Panc1 (cell line): Measurements from ENCODE around the gene OR1J4. TPM values are rescaled to one million over a fixed set of nuclear protein-coding genes. Genes with fewer than 3 reads are reported as not detected.

ENCODE experiments used
- ATAC-seq: fragments of 200-7000 bp; cut with Tn5 transposase; 2 replicates; pipeline ENCODE4 v1.9.1; 2020; ENCODE audit warnings: mild to moderate bottlenecking, moderate library complexity
- BruUV-seq: library from RNA; stranded (reverse); fragments of 400-500 nt; replicated peaks from 2 replicates; lab custom pipeline; 2021; lab: Mats Ljungman, UMichigan
- CTCF ChIA-PET: fragments of 300-600 bp; sonication (Branson Sonifier 250); formaldehyde crosslinking; loops from one replicate; lab custom pipeline; 2022; ENCODE audit warnings: antibody characterized with exemption; lab: Charles Lee
- POLR2A ChIA-PET: fragments of 300-600 bp; sonication (Branson Sonifier 250); formaldehyde crosslinking; loops from one replicate; lab custom pipeline; 2022; ENCODE audit warnings: antibody characterized with exemption; lab: Charles Lee
- DNase-seq: peaks from one replicate; pipeline ENCODE4 v3.0.0-alpha.2; 2010; ENCODE audit warnings: low read depth, low spot score
- H3K27ac ChIP-seq: 2 replicates; pipeline ENCODE4 v1.5.1; 2011; ENCODE audit warnings: mild to moderate bottlenecking, low read length, inconsistent platforms
- H3K27me3 ChIP-seq: fragments of 200-500 bp; sonication (Bioruptor generic); 2 replicates; pipeline ENCODE4 v1.6.0; 2014; ENCODE audit warnings: low read length, inconsistent platforms; ENCODE audit not compliant: control insufficient read depth, insufficient read depth
- H3K36me3 ChIP-seq: fragments of 200-500 bp; sonication (Bioruptor generic); 2 replicates; pipeline ENCODE4 v1.5.1; 2014; ENCODE audit warnings: inconsistent platforms, mild to moderate bottlenecking, low read length, moderate library complexity; ENCODE audit not compliant: control insufficient read depth, insufficient read depth
- H3K4me1 ChIP-seq: 2 replicates; pipeline ENCODE4 v1.5.1; 2011; ENCODE audit warnings: inconsistent platforms, mild to moderate bottlenecking, low read length, moderate library complexity; ENCODE audit not compliant: control insufficient read depth, insufficient read depth
- H3K4me3 ChIP-seq, 2 experiments: 2 replicates each; pipeline ENCODE4 v1.5.1; 2011 to 2012; ENCODE audit warnings: low read depth in 2 of 2, low read length in 2 of 2, mild to moderate bottlenecking in 2 of 2, inconsistent platforms in 1 of 2, moderate library complexity in 1 of 2
- H3K9me3 ChIP-seq: fragments of 200-500 bp; sonication (Bioruptor generic); 2 replicates; pipeline ENCODE4 v1.5.1; 2014; ENCODE audit warnings: low read depth, mild to moderate bottlenecking, inconsistent platforms, low read length, moderate library complexity; ENCODE audit not compliant: control insufficient read depth, insufficient read depth
- POLR2AphosphoS5 ChIP-seq: IDR thresholded peaks from 2 replicates; pipeline ENCODE4 v1.6.1; 2012; ENCODE audit warnings: mild to moderate bottlenecking, low read depth, low read length, moderate library complexity
- SIN3A ChIP-seq: IDR thresholded peaks from 2 replicates; pipeline ENCODE4 v1.6.1; 2012; ENCODE audit warnings: low read depth, mild to moderate bottlenecking, low read length, moderate library complexity, borderline replicate concordance; ENCODE audit not compliant: insufficient read depth
- TCF7L2 ChIP-seq: IDR thresholded peaks from 2 replicates; pipeline ENCODE4 v1.6.1; 2011; ENCODE audit warnings: mild to moderate bottlenecking, low read depth, low read length, inconsistent platforms
- in situ Hi-C: cut with HindIII; loops from 2 replicates; pipeline ENCODE4 v1.10.0; 2016; ENCODE audit warnings: low sequenced_read_pairs, low pct_unique_long_range_greater_than_20kb
- intact Hi-C: fragments of 100-400 bp; cut with micrococcal nuclease; formaldehyde crosslinking; loops from one replicate; pipeline ENCODE4 v1.10.0; 2022; ENCODE audit not compliant: unreplicated experiment
- total RNA-seq: library from RNA; stranded (reverse); gene quantifications from one replicate; pipeline ENCODE4 v1.2.1, GENCODE V29; 2021; ENCODE audit not compliant: unreplicated experiment
- TF ChIP-seq, protein P1 (sequence below), 2 experiments: IDR thresholded peaks; 2 replicates each; pipeline ENCODE4 v1.6.1; 2011 to 2012; ENCODE audit warnings: low read depth in 2 of 2, control low read depth in 1 of 2, low read length in 1 of 2, mild to moderate bottlenecking in 1 of 2, moderate library complexity in 1 of 2; ENCODE audit not compliant: insufficient read depth in 1 of 2
- TF ChIP-seq, protein P2 (sequence below): fragments of 450-650 bp; IDR thresholded peaks from 2 replicates; pipeline ENCODE4 v1.5.1; 2017; ENCODE audit warnings: mild to moderate bottlenecking

The OR1J4 gene
- total RNA-seq, 1 experiment from 2014 or later = not detected

DNA sequence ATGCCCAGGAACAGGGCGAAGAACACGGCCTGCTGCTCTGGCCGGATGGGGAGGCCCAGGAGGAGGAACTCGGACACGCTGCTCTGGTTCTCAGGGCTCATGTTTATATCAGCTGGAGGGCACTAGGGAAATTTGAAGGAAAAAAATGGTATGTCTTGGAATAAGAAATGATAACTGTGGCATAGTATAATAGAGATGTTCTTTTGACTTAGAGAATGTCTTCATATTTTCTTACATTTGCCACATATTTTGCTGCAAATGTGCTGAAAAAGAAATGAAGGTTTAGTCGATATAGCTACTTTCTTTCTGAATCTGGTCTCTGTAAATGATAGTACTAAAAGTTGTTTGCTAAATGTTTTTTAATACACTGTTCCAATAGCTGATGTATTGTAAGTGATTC lies 41.1 kb upstream of the OR1J4 start, which contains the start of gene OR1J1:
OR1J1 (minus strand) TSS at position 101 of the 400 bp plus-strand sequence; CDS start at position 101, 0 bp downstream.
- ChIA-PET POLR2A (no interaction called here), CTCF (no interaction called here)
- no peak for DNase-seq
- no TSS peak for BruUV-seq
- no peak for ATAC-seq
- in situ Hi-C loops (no loop called here), intact Hi-C loops (no loop called here)
- Histone ChIP-seq H3K27me3 (peaks cover 5% of the 10 kb centered on the region), H3K36me3 (no peaks in the 10 kb centered on the region), H3K4me3 (no peak within 1 kb of the TSS), H3K9me3 (no peaks in the 10 kb centered on the region), H3K4me1 (no peaks in the 10 kb centered on the region), H3K27ac (no peak within 1 kb of the TSS)
- no peak for TF ChIP-seq TCF7L2
- TF ChIP-seq, protein P1, sequence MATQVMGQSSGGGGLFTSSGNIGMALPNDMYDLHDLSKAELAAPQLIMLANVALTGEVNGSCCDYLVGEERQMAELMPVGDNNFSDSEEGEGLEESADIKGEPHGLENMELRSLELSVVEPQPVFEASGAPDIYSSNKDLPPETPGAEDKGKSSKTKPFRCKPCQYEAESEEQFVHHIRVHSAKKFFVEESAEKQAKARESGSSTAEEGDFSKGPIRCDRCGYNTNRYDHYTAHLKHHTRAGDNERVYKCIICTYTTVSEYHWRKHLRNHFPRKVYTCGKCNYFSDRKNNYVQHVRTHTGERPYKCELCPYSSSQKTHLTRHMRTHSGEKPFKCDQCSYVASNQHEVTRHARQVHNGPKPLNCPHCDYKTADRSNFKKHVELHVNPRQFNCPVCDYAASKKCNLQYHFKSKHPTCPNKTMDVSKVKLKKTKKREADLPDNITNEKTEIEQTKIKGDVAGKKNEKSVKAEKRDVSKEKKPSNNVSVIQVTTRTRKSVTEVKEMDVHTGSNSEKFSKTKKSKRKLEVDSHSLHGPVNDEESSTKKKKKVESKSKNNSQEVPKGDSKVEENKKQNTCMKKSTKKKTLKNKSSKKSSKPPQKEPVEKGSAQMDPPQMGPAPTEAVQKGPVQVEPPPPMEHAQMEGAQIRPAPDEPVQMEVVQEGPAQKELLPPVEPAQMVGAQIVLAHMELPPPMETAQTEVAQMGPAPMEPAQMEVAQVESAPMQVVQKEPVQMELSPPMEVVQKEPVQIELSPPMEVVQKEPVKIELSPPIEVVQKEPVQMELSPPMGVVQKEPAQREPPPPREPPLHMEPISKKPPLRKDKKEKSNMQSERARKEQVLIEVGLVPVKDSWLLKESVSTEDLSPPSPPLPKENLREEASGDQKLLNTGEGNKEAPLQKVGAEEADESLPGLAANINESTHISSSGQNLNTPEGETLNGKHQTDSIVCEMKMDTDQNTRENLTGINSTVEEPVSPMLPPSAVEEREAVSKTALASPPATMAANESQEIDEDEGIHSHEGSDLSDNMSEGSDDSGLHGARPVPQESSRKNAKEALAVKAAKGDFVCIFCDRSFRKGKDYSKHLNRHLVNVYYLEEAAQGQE (IDR thresholded peaks at IDR 0.05; ENCODE audit: insufficient read depth in 1 of 2, low read depth in 2 of 2, low read length in 1 of 2) = no peak
- TF ChIP-seq POLR2AphosphoS5 = no peak
- no peak for TF ChIP-seq SIN3A
- TF ChIP-seq, protein P2, sequence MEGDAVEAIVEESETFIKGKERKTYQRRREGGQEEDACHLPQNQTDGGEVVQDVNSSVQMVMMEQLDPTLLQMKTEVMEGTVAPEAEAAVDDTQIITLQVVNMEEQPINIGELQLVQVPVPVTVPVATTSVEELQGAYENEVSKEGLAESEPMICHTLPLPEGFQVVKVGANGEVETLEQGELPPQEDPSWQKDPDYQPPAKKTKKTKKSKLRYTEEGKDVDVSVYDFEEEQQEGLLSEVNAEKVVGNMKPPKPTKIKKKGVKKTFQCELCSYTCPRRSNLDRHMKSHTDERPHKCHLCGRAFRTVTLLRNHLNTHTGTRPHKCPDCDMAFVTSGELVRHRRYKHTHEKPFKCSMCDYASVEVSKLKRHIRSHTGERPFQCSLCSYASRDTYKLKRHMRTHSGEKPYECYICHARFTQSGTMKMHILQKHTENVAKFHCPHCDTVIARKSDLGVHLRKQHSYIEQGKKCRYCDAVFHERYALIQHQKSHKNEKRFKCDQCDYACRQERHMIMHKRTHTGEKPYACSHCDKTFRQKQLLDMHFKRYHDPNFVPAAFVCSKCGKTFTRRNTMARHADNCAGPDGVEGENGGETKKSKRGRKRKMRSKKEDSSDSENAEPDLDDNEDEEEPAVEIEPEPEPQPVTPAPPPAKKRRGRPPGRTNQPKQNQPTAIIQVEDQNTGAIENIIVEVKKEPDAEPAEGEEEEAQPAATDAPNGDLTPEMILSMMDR = no peak

DNA sequence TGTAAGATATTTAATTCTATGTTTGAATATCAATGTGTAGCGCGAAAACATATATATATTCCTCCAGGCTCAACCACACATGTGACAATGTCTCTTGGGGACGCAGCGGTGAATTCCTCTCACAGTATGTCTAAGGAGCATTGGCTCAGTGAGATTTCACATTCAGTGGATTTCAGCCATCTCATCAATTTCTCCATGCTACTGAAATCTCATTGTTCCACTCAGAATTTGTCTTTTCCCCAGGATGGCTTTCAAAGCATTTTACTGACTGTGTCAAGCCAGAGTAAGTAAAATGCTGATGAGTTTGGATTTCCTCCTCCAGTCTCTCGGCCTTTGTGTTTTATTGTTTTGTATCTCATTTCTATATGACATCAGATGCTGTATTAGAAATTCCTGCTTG lies 39.9 kb upstream of the OR1J4 start:
- no TSS peak for BruUV-seq
- ChIA-PET CTCF (no interaction called here), POLR2A (no interaction called here)
- ATAC-seq (no peak), DNase-seq (no peak)
- Histone ChIP-seq H3K9me3 (no peaks in the 10 kb centered on the region), H3K4me1 (no peaks in the 10 kb centered on the region), H3K4me3 (no peak overlapping the region), H3K27ac (no peak overlapping the region), H3K27me3 (peaks cover 2% of the 10 kb centered on the region), H3K36me3 (no peaks in the 10 kb centered on the region)
- in situ Hi-C loops = no loop called here
- intact Hi-C loops = no loop called here
- TF ChIP-seq, protein P1 (IDR thresholded peaks at IDR 0.05; ENCODE audit: insufficient read depth in 1 of 2, low read depth in 2 of 2, low read length in 1 of 2) = no peak
- TF ChIP-seq, protein P2 = no peak
- no peak for TF ChIP-seq SIN3A
- no peak for TF ChIP-seq TCF7L2
- TF ChIP-seq POLR2AphosphoS5 = no peak
